Stimulated activated CD4-positive, alpha-beta T cell treated with anti-CD3 and anti-CD28 coated beads, TNF-alpha, amount 100 ng/mL, for 48 hours (primary cell): ENCODE measurements around the gene PRKAR1B.

Source experiments
- DNase-seq, 3 donors: peaks; one replicate each; pipeline ENCODE4 v3.0.0-alpha.2; 2020; ENCODE audit warnings: low read depth in 3 of 3

The PRKAR1B gene

GRCh38 chr7:572416-573268, 154.4 kb downstream of the PRKAR1B start:
- no peak for DNase-seq

- DNase-seq: no peak
These were observed 155.2 kb downstream of the PRKAR1B start for GRCh38 chr7:571718-572415.

- DNase-seq: no peak
These were observed 155.9 kb downstream of the PRKAR1B start for GRCh38 chr7:571096-571717.

- DNase-seq: no peak
These were observed 156.3 kb downstream of the PRKAR1B start for GRCh38 chr7:570801-571070.

- no peak for DNase-seq
These were observed 156.9 kb downstream of the PRKAR1B start for GRCh38 chr7:569996-570800.

GRCh38 chr7:569071-569855, 157.8 kb downstream of the PRKAR1B start:
- no peak for DNase-seq

- DNase-seq: no peak
These were observed 158.8 kb downstream of the PRKAR1B start for GRCh38 chr7:568031-568951.

GRCh38 chr7:567305-567883, 159.7 kb downstream of the PRKAR1B start:
- DNase-seq: no peak

GRCh38 chr7:566100-566499, 161.0 kb downstream of the PRKAR1B start:
- DNase-seq: no peak

GRCh38 chr7:564176-564865, 162.8 kb downstream of the PRKAR1B start:
- DNase-seq: no peak

- DNase-seq: no peak
These were observed 163.4 kb downstream of the PRKAR1B start for GRCh38 chr7:563629-564170.

GRCh38 chr7:562789-563628, 164.1 kb downstream of the PRKAR1B start:
- DNase-seq: no peak

- DNase-seq: no peak
These were observed 164.8 kb downstream of the PRKAR1B start for GRCh38 chr7:562374-562675.

GRCh38 chr7:561631-562373, 165.3 kb downstream of the PRKAR1B start:
- no peak for DNase-seq

GRCh38 chr7:560966-561630, 166.0 kb downstream of the PRKAR1B start:
- no peak for DNase-seq

- DNase-seq: no peak
These were observed 167.7 kb downstream of the PRKAR1B start for GRCh38 chr7:559396-559705.

GRCh38 chr7:557558-557881, 169.6 kb downstream of the PRKAR1B start:
- DNase-seq: no peak
